ENCODE data around the gene NKPD1.

NKPD1 gene

DNA sequence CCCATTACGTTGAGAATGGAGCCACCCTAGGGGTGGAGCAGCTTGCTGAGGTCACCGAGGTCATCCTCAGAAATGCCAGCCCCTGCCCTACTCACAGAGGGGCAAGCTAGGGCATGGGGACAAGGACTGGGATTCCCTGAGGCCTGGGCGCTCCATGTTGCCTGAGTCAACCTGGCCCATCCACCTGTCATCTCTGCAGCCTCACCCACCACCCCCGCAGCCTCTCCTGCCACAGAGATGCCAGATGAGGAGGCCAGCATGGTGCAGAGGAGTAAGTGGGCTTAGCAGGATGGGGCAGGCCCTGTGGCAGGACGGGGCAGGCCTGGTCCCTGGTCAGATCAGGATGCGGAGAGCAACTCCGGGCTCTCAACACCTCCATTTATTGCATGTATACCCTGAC, 9.5 kb downstream of the NKPD1 start:
- TF ChIP-seq MYC (IDR thresholded peaks at IDR 0.05; ENCODE audit: low read depth, low read length), result no peak
- TF ChIP-seq, protein P1, sequence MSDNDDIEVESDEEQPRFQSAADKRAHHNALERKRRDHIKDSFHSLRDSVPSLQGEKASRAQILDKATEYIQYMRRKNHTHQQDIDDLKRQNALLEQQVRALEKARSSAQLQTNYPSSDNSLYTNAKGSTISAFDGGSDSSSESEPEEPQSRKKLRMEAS (IDR thresholded peaks at IDR 0.05; ENCODE audit: low read depth, low read length), result no peak
- no peak overlapping the region for H3K4me3 ChIP-seq (ENCODE audit: low read depth, low read length)
- DNase-seq (ENCODE audit: low read depth), result no peak

DNA sequence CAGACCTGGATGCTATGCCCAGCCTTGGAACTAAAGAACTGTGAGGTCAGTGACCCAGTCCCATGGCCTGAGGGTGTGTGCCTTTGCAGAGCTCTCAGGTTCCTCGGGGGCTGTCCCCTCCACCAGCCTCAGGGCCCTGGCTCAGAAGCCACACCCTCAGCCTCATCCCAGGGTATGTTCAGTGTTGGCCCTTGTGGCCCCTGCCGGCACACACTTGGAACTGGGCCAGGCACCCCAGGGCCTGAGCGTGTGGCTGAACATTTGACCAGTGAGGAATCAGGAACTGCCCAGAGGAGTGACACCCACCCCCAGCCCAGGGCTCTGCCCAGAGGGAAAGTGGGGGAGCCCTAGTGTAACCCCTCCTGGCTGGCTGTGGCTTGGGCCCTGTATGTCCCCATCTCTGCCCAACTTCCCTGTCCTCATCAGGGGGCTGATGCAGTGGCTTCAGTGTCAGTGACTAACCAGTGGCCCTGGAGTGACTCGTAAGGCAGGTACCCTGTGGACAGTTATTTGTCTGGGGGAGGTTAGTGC, 10.0 kb downstream of the NKPD1 start:
- peak; percentile 36 for DNase-seq (ENCODE audit: low read depth)
- H3K4me3 ChIP-seq (ENCODE audit: low read depth, low read length), result no peak overlapping the region
- TF ChIP-seq, protein P1 (IDR thresholded peaks at IDR 0.05; ENCODE audit: low read depth, low read length), result no peak
- TF ChIP-seq POLR2A (IDR thresholded peaks at IDR 0.05; ENCODE audit: extremely low read depth, insufficient read length), result no peak

DNA sequence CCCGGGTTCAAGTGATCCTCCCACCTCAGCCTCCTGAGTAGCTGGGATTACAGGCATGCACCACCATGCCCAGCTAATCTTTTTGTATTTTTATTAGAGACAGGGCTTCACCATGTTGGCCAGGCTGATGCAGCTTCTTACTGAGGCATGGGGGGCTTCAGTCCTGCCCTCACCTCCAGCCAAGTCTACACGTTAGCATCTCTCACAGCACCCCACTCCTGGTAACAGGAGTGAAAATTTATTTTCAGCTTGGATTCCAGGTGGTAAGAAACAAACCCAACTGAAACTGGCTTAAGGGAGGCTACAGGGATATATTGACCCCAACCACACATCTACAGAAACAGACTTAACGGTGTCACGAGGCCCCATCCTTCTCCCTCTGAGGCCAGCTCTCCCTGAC, 10.6 kb downstream of the NKPD1 start:
- no peak overlapping the region for H3K4me3 ChIP-seq (ENCODE audit: low read depth, low read length)
- no peak for DNase-seq (ENCODE audit: low read depth)
- no peak for TF ChIP-seq MYC (IDR thresholded peaks at IDR 0.05; ENCODE audit: low read depth, low read length)
- TF ChIP-seq, protein P1 (IDR thresholded peaks at IDR 0.05; ENCODE audit: low read depth, low read length), result no peak
- TF ChIP-seq POLR2A (IDR thresholded peaks at IDR 0.05; ENCODE audit: extremely low read depth, insufficient read length), result no peak
- TF ChIP-seq, protein P2, sequence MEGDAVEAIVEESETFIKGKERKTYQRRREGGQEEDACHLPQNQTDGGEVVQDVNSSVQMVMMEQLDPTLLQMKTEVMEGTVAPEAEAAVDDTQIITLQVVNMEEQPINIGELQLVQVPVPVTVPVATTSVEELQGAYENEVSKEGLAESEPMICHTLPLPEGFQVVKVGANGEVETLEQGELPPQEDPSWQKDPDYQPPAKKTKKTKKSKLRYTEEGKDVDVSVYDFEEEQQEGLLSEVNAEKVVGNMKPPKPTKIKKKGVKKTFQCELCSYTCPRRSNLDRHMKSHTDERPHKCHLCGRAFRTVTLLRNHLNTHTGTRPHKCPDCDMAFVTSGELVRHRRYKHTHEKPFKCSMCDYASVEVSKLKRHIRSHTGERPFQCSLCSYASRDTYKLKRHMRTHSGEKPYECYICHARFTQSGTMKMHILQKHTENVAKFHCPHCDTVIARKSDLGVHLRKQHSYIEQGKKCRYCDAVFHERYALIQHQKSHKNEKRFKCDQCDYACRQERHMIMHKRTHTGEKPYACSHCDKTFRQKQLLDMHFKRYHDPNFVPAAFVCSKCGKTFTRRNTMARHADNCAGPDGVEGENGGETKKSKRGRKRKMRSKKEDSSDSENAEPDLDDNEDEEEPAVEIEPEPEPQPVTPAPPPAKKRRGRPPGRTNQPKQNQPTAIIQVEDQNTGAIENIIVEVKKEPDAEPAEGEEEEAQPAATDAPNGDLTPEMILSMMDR (IDR thresholded peaks at IDR 0.05; ENCODE audit: low read depth, low read length), result no peak

DNA sequence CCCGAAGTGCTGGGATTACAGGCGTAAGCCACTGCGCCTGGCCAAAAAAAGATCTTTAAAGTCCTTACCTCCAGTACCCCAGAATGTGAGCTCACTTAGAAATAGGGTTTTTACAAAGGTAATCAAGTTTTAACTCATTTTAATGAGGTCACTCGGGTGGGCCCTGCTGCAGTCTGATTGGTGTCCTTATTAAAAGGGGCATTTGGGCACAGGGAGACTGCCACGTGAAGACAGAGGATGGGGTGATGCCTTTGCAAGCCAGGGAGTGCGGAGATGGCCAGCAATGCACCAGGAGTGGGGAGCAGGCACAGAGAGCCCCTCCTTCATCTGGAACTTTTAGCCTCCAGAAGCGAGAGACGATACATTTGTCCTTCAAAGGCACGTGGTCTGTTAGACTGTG, 11.7 kb downstream of the NKPD1 start:
- no peak for DNase-seq (ENCODE audit: low read depth)
- no peak overlapping the region for H3K4me3 ChIP-seq (ENCODE audit: low read depth, low read length)
- TF ChIP-seq, protein P1 (IDR thresholded peaks at IDR 0.05; ENCODE audit: low read depth, low read length), result no peak
- TF ChIP-seq MYC (IDR thresholded peaks at IDR 0.05; ENCODE audit: low read depth, low read length) (no peak), POLR2A (IDR thresholded peaks at IDR 0.05; ENCODE audit: extremely low read depth, insufficient read length) (no peak)
- TF ChIP-seq, protein P2 (IDR thresholded peaks at IDR 0.05; ENCODE audit: low read depth, low read length), result no peak

DNA sequence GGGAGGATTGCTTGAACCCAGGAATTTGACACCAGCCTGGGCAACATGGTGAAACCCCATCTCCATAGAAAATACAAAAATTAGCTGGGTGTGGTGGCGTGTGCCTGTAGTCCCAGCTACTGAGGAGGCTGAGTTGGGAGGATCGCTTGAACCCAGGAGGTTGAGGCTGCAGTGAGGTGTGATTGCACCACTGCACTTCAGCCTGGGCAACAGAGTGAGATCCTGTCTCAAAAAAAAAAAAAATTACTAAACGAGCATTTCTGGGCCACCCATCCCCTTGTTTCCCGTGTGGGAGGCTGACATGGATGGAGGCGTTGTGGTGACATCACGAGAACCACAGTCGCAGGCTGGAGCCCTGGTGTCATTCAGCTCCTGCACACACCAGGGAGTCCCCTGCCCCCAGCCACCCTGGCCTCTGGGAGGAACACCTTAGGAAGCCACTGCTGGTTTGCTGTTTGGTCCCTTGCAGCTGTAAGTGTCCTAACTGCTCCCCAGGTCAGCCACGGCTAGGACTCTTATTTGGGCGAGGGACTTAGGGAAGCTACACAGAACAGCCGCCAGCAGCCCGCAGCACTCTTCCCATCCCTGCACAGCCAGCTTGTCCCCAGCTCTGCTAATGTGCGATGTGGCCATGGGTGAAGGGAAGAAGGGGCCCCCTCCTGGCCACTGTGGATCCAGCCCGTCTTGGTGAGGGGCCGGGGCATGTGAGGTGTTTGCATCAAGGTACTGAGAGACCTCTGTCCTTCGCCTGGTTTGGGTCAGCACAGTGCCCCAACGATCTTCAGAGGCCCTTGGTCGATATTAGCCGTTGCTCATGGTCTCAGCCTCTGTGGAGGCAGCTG, 12.7 kb downstream of the NKPD1 start:
- TF ChIP-seq, protein P1 (IDR thresholded peaks at IDR 0.05; ENCODE audit: low read depth, low read length), result no peak
- TF ChIP-seq POLR2A (IDR thresholded peaks at IDR 0.05; ENCODE audit: extremely low read depth, insufficient read length), result no peak
- no peak for TF ChIP-seq MYC (IDR thresholded peaks at IDR 0.05; ENCODE audit: low read depth, low read length)
- TF ChIP-seq, protein P2 (IDR thresholded peaks at IDR 0.05; ENCODE audit: low read depth, low read length), result no peak
- DNase-seq (ENCODE audit: low read depth), result no peak

DNA sequence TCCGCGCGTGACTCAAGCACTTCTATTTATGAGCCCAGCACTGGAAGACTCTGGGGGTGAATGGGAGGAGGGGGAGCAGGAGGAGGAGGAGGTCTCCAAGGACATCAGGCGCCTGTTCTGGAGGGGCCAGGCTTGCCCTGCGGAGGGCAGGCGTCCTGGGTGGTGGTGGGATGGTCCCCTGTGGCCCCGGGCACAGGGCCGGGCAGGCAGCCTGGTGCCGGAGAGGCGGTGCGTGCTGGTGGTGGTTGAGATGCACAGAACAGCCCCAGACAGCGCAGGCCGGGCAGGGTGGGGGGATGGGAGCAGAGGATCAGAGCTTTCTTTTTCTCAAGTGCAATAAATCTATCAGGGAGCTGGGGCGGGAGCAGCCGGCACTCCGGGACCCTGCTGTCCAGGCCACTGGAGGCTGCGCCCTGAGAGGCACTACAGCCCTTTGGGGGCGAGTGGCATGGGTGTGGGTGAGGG, 14.0 kb downstream of the NKPD1 start:
- TF ChIP-seq POLR2A (IDR thresholded peaks at IDR 0.05; ENCODE audit: extremely low read depth, insufficient read length) (no peak), MYC (IDR thresholded peaks at IDR 0.05; ENCODE audit: low read depth, low read length) (no peak)
- TF ChIP-seq, protein P1 (IDR thresholded peaks at IDR 0.05; ENCODE audit: low read depth, low read length), result no peak
- TF ChIP-seq, protein P2 (IDR thresholded peaks at IDR 0.05; ENCODE audit: low read depth, low read length), result no peak
- H3K4me3 ChIP-seq (ENCODE audit: low read depth, low read length), result no peak overlapping the region
- no peak for DNase-seq (ENCODE audit: low read depth)

More for the DNA sequence above, 12.7 kb downstream of the NKPD1 start:
- H3K4me3 ChIP-seq (ENCODE audit: low read depth, low read length), result no peak overlapping the region

All from NB4 (cell line).